H7 (cell line): ENCODE results near the gene NCKAP5. TPM values are rescaled to one million over a fixed set of nuclear protein-coding genes. Genes with fewer than 3 reads are reported as not detected.
A peak's percentile ranks its signal among the peaks of the same experiment; 100 is the strongest.

Source experiments
- DNase-seq: peaks from one replicate; pipeline ENCODE4 v3.0.0; 2012
- H3K27me3 ChIP-seq: 2 replicates; pipeline ENCODE4 v1.6.0; 2011; ENCODE audit warnings: mild to moderate bottlenecking, low read length; ENCODE audit not compliant: control insufficient read depth, insufficient read depth
- H3K36me3 ChIP-seq: replicated peaks from 2 replicates; pipeline ENCODE4 v1.5.1; 2011; ENCODE audit warnings: low read length; ENCODE audit not compliant: control insufficient read depth, insufficient read depth
- H3K4me3 ChIP-seq: 2 replicates; pipeline ENCODE4 v1.5.1; 2011; ENCODE audit warnings: low read depth, mild to moderate bottlenecking, control low read depth, low read length, moderate library complexity; ENCODE audit not compliant: insufficient read depth
- total RNA-seq: library from RNA; depleted of rRNA; stranded (reverse); fragments of >200 nt; shearing (Covaris generic); gene quantifications from 2 replicates; pipeline ENCODE4 v1.2.3, GENCODE V29; 2014

NCKAP5 gene
- total RNA-seq, 1 experiment from 2014 or later: 0.55 TPM

GRCh38 chr2:133148187-133148586 is 420.1 kb downstream of the NCKAP5 start:
- DNase-seq: no peak
- H3K36me3 ChIP-seq: no peaks in the 10 kb centered on the region
- H3K4me3 ChIP-seq: no peak overlapping the region
- H3K27me3 ChIP-seq: no peaks in the 10 kb centered on the region

- Histone ChIP-seq H3K4me3 (no peak overlapping the region), H3K27me3 (no peaks in the 10 kb centered on the region), H3K36me3 (no peaks in the 10 kb centered on the region)
- DNase-seq: no peak
Measured at GRCh38 chr2:133146893-133147292, 421.4 kb downstream of the NCKAP5 start.

- DNase-seq: no peak
- Histone ChIP-seq H3K27me3 (no peaks in the 10 kb centered on the region), H3K36me3 (no peaks in the 10 kb centered on the region), H3K4me3 (no peak overlapping the region)
Measured at GRCh38 chr2:133143645-133144044, 424.6 kb downstream of the NCKAP5 start.

- Histone ChIP-seq H3K4me3 (no peak overlapping the region), H3K36me3 (no peaks in the 10 kb centered on the region), H3K27me3 (no peaks in the 10 kb centered on the region)
- no peak for DNase-seq
Measured at GRCh38 chr2:133142087-133142486, 426.2 kb downstream of the NCKAP5 start.

GRCh38 chr2:133140620-133141019 is 427.6 kb downstream of the NCKAP5 start:
- no peaks in the 10 kb centered on the region for H3K27me3 ChIP-seq
- no peak for DNase-seq

GRCh38 chr2:133139847-133140533 is 428.3 kb downstream of the NCKAP5 start:
- no peaks in the 10 kb centered on the region for H3K36me3 ChIP-seq
- H3K4me3 ChIP-seq: no peak overlapping the region
- peak; percentile 16 for DNase-seq
- H3K27me3 ChIP-seq: no peaks in the 10 kb centered on the region

More at GRCh38 chr2:133140620-133141019, 427.6 kb downstream of the NCKAP5 start:
- H3K36me3 ChIP-seq: no peaks in the 10 kb centered on the region
- no peak overlapping the region for H3K4me3 ChIP-seq

GRCh38 chr2:133138693-133139092 is 429.6 kb downstream of the NCKAP5 start:
- DNase-seq: no peak
- H3K4me3 ChIP-seq: no peak overlapping the region
- H3K36me3 ChIP-seq: no peaks in the 10 kb centered on the region
- no peaks in the 10 kb centered on the region for H3K27me3 ChIP-seq

GRCh38 chr2:133135035-133135654 is 433.1 kb downstream of the NCKAP5 start:
- DNase-seq: no peak

GRCh38 chr2:133130548-133131246 is 437.6 kb downstream of the NCKAP5 start:
- Histone ChIP-seq H3K27me3 (no peaks in the 10 kb centered on the region), H3K4me3 (no peak overlapping the region), H3K36me3 (no peaks in the 10 kb centered on the region)
- no peak for DNase-seq

More at GRCh38 chr2:133135035-133135654, 433.1 kb downstream of the NCKAP5 start:
- H3K27me3 ChIP-seq: no peaks in the 10 kb centered on the region
- H3K36me3 ChIP-seq: no peaks in the 10 kb centered on the region
- H3K4me3 ChIP-seq: no peak overlapping the region

- DNase-seq: no peak
- H3K27me3 ChIP-seq: no peaks in the 10 kb centered on the region
- no peaks in the 10 kb centered on the region for H3K36me3 ChIP-seq
Measured at GRCh38 chr2:133124446-133124845, 443.8 kb downstream of the NCKAP5 start.

GRCh38 chr2:133123904-133124303 is 444.4 kb downstream of the NCKAP5 start:
- Histone ChIP-seq H3K27me3 (no peaks in the 10 kb centered on the region), H3K36me3 (no peaks in the 10 kb centered on the region), H3K4me3 (no peak overlapping the region)
- no peak for DNase-seq

More at GRCh38 chr2:133124446-133124845, 443.8 kb downstream of the NCKAP5 start:
- H3K4me3 ChIP-seq: no peak overlapping the region

GRCh38 chr2:133123393-133123792 is 444.9 kb downstream of the NCKAP5 start:
- DNase-seq: no peak
- H3K4me3 ChIP-seq: no peak overlapping the region
- H3K36me3 ChIP-seq: no peaks in the 10 kb centered on the region
- no peaks in the 10 kb centered on the region for H3K27me3 ChIP-seq

GRCh38 chr2:133122529-133122928 is 445.7 kb downstream of the NCKAP5 start:
- H3K4me3 ChIP-seq: no peak overlapping the region
- DNase-seq: no peak
- H3K36me3 ChIP-seq: no peaks in the 10 kb centered on the region
- H3K27me3 ChIP-seq: no peaks in the 10 kb centered on the region

- H3K27me3 ChIP-seq: no peaks in the 10 kb centered on the region
- no peak for DNase-seq
- no peak overlapping the region for H3K4me3 ChIP-seq
- H3K36me3 ChIP-seq: no peaks in the 10 kb centered on the region
Measured at GRCh38 chr2:133120310-133120709, 448.0 kb downstream of the NCKAP5 start.

GRCh38 chr2:133110201-133110600 is 458.1 kb downstream of the NCKAP5 start:
- DNase-seq: no peak
- Histone ChIP-seq H3K4me3 (no peak overlapping the region), H3K36me3 (no peaks in the 10 kb centered on the region), H3K27me3 (no peaks in the 10 kb centered on the region)
